ENCODE results near the gene ARHGAP32.

DNA sequence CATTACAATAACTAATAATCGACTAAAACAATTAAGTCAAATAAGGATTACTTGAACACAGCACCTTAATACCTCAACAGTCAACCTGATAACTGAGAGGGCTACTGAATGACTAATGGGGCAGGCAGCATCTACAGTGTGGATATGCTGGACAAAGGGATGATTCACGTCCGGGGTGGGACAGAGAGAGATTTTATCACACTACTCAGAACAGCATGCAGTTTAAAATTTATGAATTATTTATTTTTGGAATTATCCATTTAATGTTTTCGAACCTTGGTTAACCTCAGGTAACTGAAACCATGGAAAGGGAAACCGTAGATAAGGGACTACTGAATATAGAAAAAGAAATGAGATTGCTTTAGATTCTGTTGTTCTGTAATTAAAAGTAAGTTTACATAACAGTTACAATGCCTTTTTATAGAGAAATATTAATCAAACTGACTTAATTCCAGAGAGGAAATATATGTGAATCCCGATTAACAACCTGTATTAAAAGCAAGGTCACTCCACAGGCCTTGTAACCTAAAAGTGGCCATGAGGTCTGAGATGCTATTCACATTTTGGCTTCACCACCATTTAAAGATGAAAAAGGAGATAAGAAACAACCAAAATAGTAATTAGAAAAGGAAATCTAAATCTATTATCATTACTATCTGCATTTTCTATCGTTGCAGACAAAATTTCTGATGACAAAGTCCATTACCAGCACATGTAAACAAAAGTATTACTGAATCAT lies 130.5 kb downstream of the ARHGAP32 start:
- TF ChIP-seq CTCF (IDR thresholded peaks at IDR 0.05; ENCODE audit: poor library complexity) (no peak), EZH2 (IDR thresholded peaks at IDR 0.05; ENCODE audit: borderline replicate concordance) (no peak)

Measured in hepatocyte (in vitro differentiated cells).